ENCODE results near the gene IMMT. TPM values are rescaled to one million over a fixed set of nuclear protein-coding genes. Genes with fewer than 3 reads are reported as not detected.

IMMT gene
- total RNA-seq, 1 experiment from 2014 or later: 112 TPM

- no peak overlapping the region for H4K8ac ChIP-seq (replicated peaks; ENCODE audit: insufficient read length, low read depth, low read length)
- no peaks in the 10 kb centered on the region for H3K4me1 ChIP-seq (ENCODE audit: insufficient read depth, low read length)
- Mint-ChIP-seq H3K4me3 (no peak overlapping the region), H3K27me3 (ENCODE audit: low read depth) (no peaks in the 10 kb centered on the region), H3K36me3 (ENCODE audit: insufficient read depth in 1 of 3, low read depth in 3 of 3) (peaks cover 27 to 57% (median 56%) of the 10 kb centered on the region in 3 experiments; a peak in 6 of 7 replicates), H3K9me3 (no peaks in the 10 kb centered on the region), H3K4me1 (peaks cover 0 to under 1% of the 10 kb centered on the region in 2 experiments; a peak in 1 of 4 replicates), H3K27ac (no peak overlapping the region)
- H2BK5ac ChIP-seq (ENCODE audit: insufficient read length, low read length): no peak overlapping the region
- H2AK5ac ChIP-seq (ENCODE audit: insufficient read length, low read length): no peak overlapping the region
- WGBS (ENCODE audit: extremely low coverage, insufficient read length, low lambda C conversion rate): no CpG with 5 or more reads among the region's 2 CpGs
- H3T11ph ChIP-seq (ENCODE audit: low read length): no peak overlapping the region
- H3K9me3 ChIP-seq (ENCODE audit: control insufficient read depth, low read depth, low read length): no peaks in the 10 kb centered on the region
- no peaks in the 10 kb centered on the region for H3K79me1 ChIP-seq (ENCODE audit: insufficient read depth, low read depth, low read length, poor library complexity, severe bottlenecking)
- H3K79me2 ChIP-seq (ENCODE audit: insufficient read depth, low read length): no peaks in the 10 kb centered on the region
- no peak overlapping the region for H3K14ac ChIP-seq (ENCODE audit: insufficient read depth, low read length)
- no peak for TF ChIP-seq CTCF (conservative IDR thresholded peaks at IDR 0.05)
- no peak overlapping the region for H2BK15ac ChIP-seq (ENCODE audit: low read depth, low read length)
- no peak overlapping the region for H2BK20ac ChIP-seq (ENCODE audit: low read depth, low read length, poor library complexity, severe bottlenecking)
- H4K91ac ChIP-seq (ENCODE audit: insufficient read length, low read depth, low read length): no peak overlapping the region
- H3K4me2 ChIP-seq (ENCODE audit: insufficient read depth, insufficient read length, low read length): no peak overlapping the region
- no peak overlapping the region for H3K56ac ChIP-seq (ENCODE audit: insufficient read length, low read depth, low read length)
- H3K18ac ChIP-seq (ENCODE audit: insufficient read length, low read depth, low read length): no peak overlapping the region
- no peaks in the 10 kb centered on the region for H3K23me2 ChIP-seq (ENCODE audit: insufficient read length, low read depth, low read length, poor library complexity, severe bottlenecking)
- no peak overlapping the region for H3K27ac ChIP-seq (ENCODE audit: insufficient read length, low read depth, low read length)
- H4K20me1 ChIP-seq (ENCODE audit: control insufficient read depth, insufficient read depth, insufficient read length): no peaks in the 10 kb centered on the region
- no peaks in the 10 kb centered on the region for H3K27me3 ChIP-seq (ENCODE audit: insufficient read depth, low read length)
- DNase-seq: no peak
- no peak overlapping the region for H3K23ac ChIP-seq (ENCODE audit: insufficient read length, low read depth, low read length)
- H3K4ac ChIP-seq (ENCODE audit: low read depth, low read length): no peak overlapping the region
- no peak overlapping the region for H2BK120ac ChIP-seq (ENCODE audit: low read depth, low read length, poor library complexity, severe bottlenecking)
- H3K9ac ChIP-seq (ENCODE audit: extremely low read depth, insufficient read length, low read length): no peak overlapping the region
- no peak overlapping the region for H2BK12ac ChIP-seq (ENCODE audit: insufficient read length, low read depth, low read length)
- no peak overlapping the region for H4K5ac ChIP-seq (ENCODE audit: insufficient read length, low read depth, low read length)
- no peak overlapping the region for H2AFZ ChIP-seq (ENCODE audit: low read length)
These were observed 16.5 kb upstream of the IMMT start for GRCh38 chr2:86211796-86212188.

Data from H9 (cell line).